Immature natural killer cell (primary cell): ENCODE data around the gene FNDC3B. TPM values are rescaled to one million over a fixed set of nuclear protein-coding genes. Genes with fewer than 3 reads are reported as not detected.

ENCODE experiments used
- DNase-seq, 3 donors: peaks; one replicate each; pipeline ENCODE4 v3.0.0; 2022; ENCODE audit warnings: mixed read lengths in 1 of 3
- H3K27ac Mint-ChIP-seq, 6 donors: one replicate each; pipeline ENCODE4 v1.8.0; 2020; ENCODE audit warnings: mixed read lengths in 6 of 6, mild to moderate bottlenecking in 5 of 6, inconsistent platforms in 4 of 6, moderate library complexity in 3 of 6
- H3K27me3 Mint-ChIP-seq, 3 donors: one replicate each; pipeline ENCODE4 v1.8.0; 2020 to 2021; ENCODE audit warnings: low read depth in 3 of 3, mild to moderate bottlenecking in 3 of 3, mixed read lengths in 3 of 3, moderate library complexity in 3 of 3, inconsistent platforms in 1 of 3
- H3K36me3 Mint-ChIP-seq, 3 donors: one replicate each; pipeline ENCODE4 v1.8.0; 2020; ENCODE audit warnings: mixed read lengths in 3 of 3, inconsistent platforms in 2 of 3, mild to moderate bottlenecking in 2 of 3
- H3K4me1 Mint-ChIP-seq, 2 donors: one replicate each; pipeline ENCODE4 v1.8.0; 2020; ENCODE audit warnings: inconsistent platforms in 2 of 2, mild to moderate bottlenecking in 2 of 2, mixed read lengths in 2 of 2, moderate library complexity in 1 of 2
- H3K4me3 Mint-ChIP-seq, 5 donors: one replicate each; pipeline ENCODE4 v1.8.0; 2020; ENCODE audit warnings: mild to moderate bottlenecking in 5 of 5, mixed read lengths in 5 of 5, inconsistent platforms in 3 of 5, moderate library complexity in 3 of 5
- H3K9me3 Mint-ChIP-seq, 6 donors: one replicate each; pipeline ENCODE4 v1.8.0; 2020; ENCODE audit warnings: mild to moderate bottlenecking in 6 of 6, mixed read lengths in 6 of 6, inconsistent platforms in 4 of 6, moderate library complexity in 3 of 6
- polyA plus RNA-seq, 3 donors: library from polyadenylated mRNA; unstranded; fragments of 300-500 nt; fragmentation: Illumina TruSeq; gene quantifications; one replicate each; pipeline ENCODE4 v1.2.3, GENCODE V29; 2021

The FNDC3B gene
- polyA plus RNA-seq, 3 donors from 2014 or later: 19.7 to 46.1 (median 24.4) TPM

DNA sequence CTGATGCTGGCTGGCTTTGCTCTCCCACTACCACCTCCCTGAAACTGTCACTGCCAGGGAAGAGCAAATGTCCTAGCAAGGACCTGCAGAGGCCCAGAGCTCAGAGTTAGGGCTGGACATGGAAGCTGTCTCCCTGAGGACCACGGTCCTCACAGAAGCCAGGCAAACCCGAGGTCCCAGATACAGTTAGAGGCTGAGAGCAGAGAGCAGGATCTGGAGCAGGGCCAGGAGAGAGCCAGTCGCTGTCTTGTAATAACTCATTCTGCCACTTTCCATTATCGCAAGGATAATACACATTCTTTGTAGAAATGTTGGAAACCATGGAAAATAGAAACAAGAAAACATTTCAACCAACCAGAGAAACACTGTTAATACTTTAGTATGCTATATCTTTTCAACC lies 398.8 kb downstream of the FNDC3B start:
- H3K9me3 Mint-ChIP-seq: peaks cover 0 to 8% (median 3%) of the 10 kb centered on the region in 6 donors
- H3K4me3 Mint-ChIP-seq: no peak overlapping the region
- no peaks in the 10 kb centered on the region for H3K4me1 Mint-ChIP-seq
- peaks cover 3 to 10% (median 6%) of the 10 kb centered on the region in 3 donors for H3K36me3 Mint-ChIP-seq
- H3K27ac Mint-ChIP-seq: no peak overlapping the region
- peaks cover 0 to 26% (median 3%) of the 10 kb centered on the region in 3 donors for H3K27me3 Mint-ChIP-seq
- DNase-seq: no peak

DNA sequence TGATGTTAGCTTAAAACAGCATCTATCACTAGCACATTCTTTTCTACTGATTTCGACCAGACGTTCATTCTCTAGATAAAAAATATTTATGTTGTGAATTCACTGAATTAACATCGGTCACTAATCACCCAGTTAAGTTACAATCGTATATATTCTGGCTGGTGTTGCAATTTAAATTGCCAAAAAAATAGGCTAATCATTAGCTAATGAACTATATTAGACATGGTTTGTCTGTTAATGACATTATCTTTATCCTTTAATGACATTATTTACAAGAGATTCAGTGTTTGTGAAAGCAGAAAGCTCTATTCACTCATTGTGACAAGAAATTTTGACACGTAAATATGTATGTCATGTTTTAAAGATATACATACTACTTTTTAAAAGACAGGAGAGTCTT lies 402.2 kb downstream of the FNDC3B start:
- H3K36me3 Mint-ChIP-seq: peaks cover 0 to 4% (median 3%) of the 10 kb centered on the region in 3 donors
- H3K4me1 Mint-ChIP-seq: peaks cover under 1 to 1% of the 10 kb centered on the region in 2 donors
- H3K4me3 Mint-ChIP-seq: no peak overlapping the region
- peaks cover 2 to 25% (median 8%) of the 10 kb centered on the region in 3 donors for H3K27me3 Mint-ChIP-seq
- H3K27ac Mint-ChIP-seq: no peak overlapping the region
- peaks cover 0 to 6% (median 0%) of the 10 kb centered on the region in 6 donors for H3K9me3 Mint-ChIP-seq
- DNase-seq: no peak

DNA sequence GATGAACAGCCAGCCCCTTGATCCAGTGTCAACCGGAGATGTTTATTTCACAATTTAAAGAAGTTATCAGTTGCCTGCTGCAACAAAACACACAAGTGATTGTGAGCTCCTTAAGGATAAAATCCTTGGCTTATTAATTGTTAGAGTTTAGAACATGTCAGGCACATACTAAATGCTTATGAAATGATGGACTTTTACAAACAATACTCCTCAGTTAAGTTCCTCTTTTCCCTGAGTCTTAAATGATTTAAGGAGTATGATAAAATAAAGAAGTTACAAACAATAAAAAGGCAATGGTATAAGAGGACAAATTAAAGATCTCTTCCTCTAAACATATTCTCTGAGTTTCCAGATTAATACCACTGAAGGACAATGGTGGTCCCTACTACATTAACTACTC lies 403.2 kb downstream of the FNDC3B start:
- H3K4me1 Mint-ChIP-seq: peaks cover 11% of the 10 kb centered on the region in 2 donors
- H3K27ac Mint-ChIP-seq: no peak overlapping the region
- H3K9me3 Mint-ChIP-seq: peaks cover 0 to 6% (median 0%) of the 10 kb centered on the region in 6 donors
- no peak overlapping the region for H3K4me3 Mint-ChIP-seq
- H3K27me3 Mint-ChIP-seq: peaks cover 3 to 32% (median 13%) of the 10 kb centered on the region in 3 donors
- H3K36me3 Mint-ChIP-seq: peaks cover 0 to 7% (median 3%) of the 10 kb centered on the region in 3 donors
- DNase-seq: no peak

DNA sequence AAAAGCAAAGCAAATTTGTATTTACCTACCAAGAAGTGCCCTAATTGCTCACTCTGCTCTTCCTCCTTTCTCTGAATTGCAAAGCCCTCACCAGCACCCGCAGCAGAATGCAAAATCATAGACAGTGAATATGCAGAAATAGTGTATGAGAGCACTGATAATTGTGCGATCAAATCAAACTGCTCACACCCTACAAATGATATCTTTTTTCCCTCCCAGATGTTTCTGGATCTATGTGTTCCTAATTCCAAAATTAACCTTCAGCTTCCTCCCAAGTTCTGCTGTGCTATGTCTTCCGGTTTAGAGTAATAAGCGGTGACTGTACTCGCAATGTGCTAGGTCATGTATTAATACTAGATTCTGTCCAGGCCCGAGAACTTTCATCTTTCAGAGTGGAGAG lies 405.4 kb downstream of the FNDC3B start:
- Mint-ChIP-seq H3K4me3 (peak overlapping the region in 1 of 5 donors; percentile 28), H3K9me3 (peaks cover 0 to 13% (median 0%) of the 10 kb centered on the region in 6 donors), H3K36me3 (peaks cover 0 to 11% (median 0%) of the 10 kb centered on the region in 3 donors), H3K4me1 (peaks cover 31 to 33% of the 10 kb centered on the region in 2 donors), H3K27me3 (peaks cover 22 to 45% (median 25%) of the 10 kb centered on the region in 3 donors), H3K27ac (no peak overlapping the region)
- DNase-seq: no peak

DNA sequence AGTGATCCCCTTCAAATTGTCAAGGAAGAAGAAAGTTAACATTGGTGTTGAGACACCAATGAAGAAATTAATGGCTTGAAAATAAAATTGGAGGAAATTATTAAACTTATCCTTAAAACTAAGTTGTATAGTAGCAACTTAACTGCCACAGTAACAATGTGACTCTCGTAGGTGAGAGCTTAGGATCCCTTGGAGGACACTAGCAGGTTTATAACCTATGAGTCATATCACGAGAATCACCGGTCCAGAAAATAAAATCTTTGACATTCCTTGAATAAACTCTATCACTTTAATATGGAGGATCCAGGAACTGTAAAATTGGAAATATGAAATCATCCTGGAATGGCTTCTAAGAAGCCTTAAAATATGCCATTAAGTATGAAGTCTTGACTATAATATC lies 406.8 kb downstream of the FNDC3B start:
- H3K27ac Mint-ChIP-seq: peak overlapping the region in 1 of 6 donors; percentile 17
- peaks cover 0 to 13% (median 0%) of the 10 kb centered on the region in 6 donors for H3K9me3 Mint-ChIP-seq
- no peak for DNase-seq
- peaks cover 0 to 11% (median 0%) of the 10 kb centered on the region in 3 donors for H3K36me3 Mint-ChIP-seq
- peak overlapping the region in 1 of 5 donors; percentile 33 for H3K4me3 Mint-ChIP-seq
- peaks cover 28 to 46% (median 32%) of the 10 kb centered on the region in 3 donors for H3K27me3 Mint-ChIP-seq
- peaks cover 35 to 36% of the 10 kb centered on the region in 2 donors for H3K4me1 Mint-ChIP-seq

DNA sequence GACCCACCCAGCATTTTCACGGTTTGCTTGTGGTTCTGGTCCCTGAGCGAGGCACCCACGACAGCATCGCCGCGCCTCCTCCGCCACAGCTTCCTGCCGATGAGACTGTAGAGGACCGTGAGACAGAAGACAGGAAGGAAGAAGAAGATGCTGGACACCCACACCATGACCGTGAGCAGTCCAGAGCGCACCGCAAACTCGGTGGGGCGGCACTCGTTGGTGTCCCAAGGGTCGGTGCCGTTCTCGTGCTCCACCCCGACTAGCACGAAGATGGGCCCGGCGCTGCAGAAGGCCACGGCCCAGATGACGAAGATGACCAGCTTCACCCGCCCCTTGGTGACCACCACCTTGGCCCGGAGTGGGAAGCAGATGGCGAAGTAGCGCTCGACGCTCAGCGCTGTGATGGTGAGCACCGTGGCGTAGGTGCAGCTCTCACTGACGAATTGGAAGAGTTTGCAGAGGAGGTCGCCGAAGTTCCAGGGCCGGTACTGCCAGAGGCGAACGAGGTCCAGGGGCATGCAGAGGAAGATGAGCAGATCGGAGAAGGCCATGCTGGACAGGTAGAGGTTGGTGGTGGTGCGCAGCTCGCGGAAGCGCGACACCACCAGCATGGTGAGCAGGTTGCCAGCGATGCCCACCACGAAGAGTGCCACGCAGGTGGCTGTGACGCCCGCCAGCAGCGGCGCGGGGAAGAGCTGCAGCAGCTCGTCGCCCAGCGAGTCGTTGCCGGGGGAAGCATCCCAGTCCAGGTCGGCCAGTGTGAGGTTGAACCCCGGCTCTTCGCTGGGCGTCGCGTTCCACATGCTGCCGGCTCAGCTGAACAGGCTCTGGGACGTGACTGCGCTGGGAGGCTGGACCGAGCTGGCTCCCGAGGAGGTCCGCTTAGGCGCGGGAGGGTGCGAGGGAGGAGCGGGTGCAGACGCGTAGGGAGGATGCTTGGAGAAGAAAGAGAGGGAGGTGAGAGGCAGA lies 408.5 kb downstream of the FNDC3B start, which contains the start of gene GHSR:
GHSR (minus strand) TSS at position 846 of the 969 bp plus-strand sequence; CDS start at position 803, 43 bp downstream.
- peak; percentile 69 to 74 (median 72) for DNase-seq
- peaks cover 0 to 13% (median 0%) of the 10 kb centered on the region in 6 donors for H3K9me3 Mint-ChIP-seq
- peak within 1 kb of the TSS; percentile 31 to 92 (median 84) for H3K27ac Mint-ChIP-seq
- H3K4me3 Mint-ChIP-seq: peak within 1 kb of the TSS; percentile 83 to 90 (median 86)
- peaks cover 0 to 11% (median 0%) of the 10 kb centered on the region in 3 donors for H3K36me3 Mint-ChIP-seq
- peaks cover 35 to 36% of the 10 kb centered on the region in 2 donors for H3K4me1 Mint-ChIP-seq
- peaks cover 29 to 41% (median 34%) of the 10 kb centered on the region in 3 donors for H3K27me3 Mint-ChIP-seq

DNA sequence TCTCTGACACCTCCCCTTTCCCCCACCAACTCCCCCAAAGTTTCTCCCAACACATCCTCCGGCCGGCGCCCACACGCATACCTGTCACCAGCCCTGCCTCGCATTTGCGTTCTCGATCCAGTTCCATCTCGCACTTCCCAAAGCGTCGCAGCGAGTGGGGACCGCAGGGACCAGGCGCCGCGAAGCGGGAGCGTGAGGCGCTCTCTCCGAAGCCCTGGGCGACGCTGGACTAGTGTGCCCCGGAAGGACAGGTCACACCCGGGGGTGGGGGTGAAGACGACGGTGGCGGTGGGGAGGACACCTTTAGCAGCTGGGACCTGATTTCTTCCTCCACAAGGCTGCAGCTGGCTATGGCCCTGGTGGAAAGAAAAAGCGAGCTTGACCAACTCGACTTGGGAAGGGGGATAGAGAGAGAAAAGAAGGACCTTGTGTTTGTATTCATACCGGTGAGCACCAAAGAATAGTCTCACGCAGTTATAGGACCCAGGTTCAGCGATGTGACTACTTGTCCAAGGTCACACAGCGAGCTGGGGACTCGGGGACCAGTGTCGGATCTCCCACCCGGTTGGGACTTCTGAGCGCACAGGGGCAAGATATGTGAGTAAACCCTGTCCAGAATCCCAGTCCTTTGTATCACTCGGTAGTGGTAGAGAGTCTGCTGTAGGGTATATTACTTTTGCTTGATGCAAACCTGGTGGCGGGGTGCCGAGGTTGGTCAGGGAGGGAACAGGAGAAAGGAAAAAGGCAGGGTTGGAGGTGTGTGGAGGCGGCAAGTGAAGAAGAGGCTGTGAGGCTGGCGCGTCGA lies 409.5 kb downstream of the FNDC3B start:
- peaks cover 29 to 43% (median 35%) of the 10 kb centered on the region in 3 donors for H3K27me3 Mint-ChIP-seq
- DNase-seq: peak in 2 of 3 donors; percentile 9 to 10
- peak overlapping the region in 4 of 6 donors; percentile 11 to 92 (median 54) for H3K27ac Mint-ChIP-seq
- peaks cover 35 to 36% of the 10 kb centered on the region in 2 donors for H3K4me1 Mint-ChIP-seq
- peaks cover 0 to 11% (median 0%) of the 10 kb centered on the region in 3 donors for H3K36me3 Mint-ChIP-seq
- H3K9me3 Mint-ChIP-seq: peaks cover 0 to 13% (median 0%) of the 10 kb centered on the region in 6 donors
- H3K4me3 Mint-ChIP-seq: peak overlapping the region; percentile 83 to 90 (median 86)

DNA sequence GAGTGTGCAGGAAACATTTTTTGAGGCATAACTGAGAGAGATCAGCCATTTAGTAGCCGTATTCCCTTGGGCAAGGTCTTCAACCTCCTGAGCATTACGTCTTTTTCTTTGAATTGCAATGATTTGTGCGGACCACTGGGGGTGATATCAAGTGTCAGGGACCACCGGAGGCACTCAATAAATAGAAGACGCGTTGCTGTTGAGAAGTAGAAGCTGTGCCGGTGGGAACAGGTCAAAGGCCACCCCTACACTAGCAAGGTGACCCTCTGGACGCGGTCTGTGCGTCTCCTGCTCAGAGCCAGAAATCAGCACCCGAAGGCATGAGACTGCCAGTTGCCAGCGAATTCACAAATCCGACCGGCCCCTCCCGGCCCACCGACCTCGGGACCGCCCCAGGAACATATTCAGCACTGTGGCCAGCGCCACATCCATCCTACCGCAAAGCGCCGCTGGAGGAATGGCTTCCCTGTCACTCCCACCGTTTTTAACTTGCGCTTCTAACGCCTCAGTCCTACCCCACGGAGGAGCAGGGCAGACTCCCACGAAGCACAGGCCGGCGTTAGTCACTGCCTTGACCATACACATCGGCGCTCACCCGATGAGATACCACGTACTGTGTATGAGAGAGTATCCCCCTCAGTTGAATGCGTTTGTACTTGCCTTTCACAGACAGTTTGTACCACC lies 410.2 kb downstream of the FNDC3B start:
- peak; percentile 10 to 19 (median 14) for DNase-seq
- H3K27me3 Mint-ChIP-seq: peaks cover 29 to 47% (median 37%) of the 10 kb centered on the region in 3 donors

More for the DNA sequence above, 410.2 kb downstream of the FNDC3B start:
- peaks cover 35 to 36% of the 10 kb centered on the region in 2 donors for H3K4me1 Mint-ChIP-seq
- H3K4me3 Mint-ChIP-seq: peak overlapping the region; percentile 67 to 90 (median 85)
- H3K9me3 Mint-ChIP-seq: peaks cover 0 to 13% (median 0%) of the 10 kb centered on the region in 6 donors
- peaks cover 0 to 11% (median 0%) of the 10 kb centered on the region in 3 donors for H3K36me3 Mint-ChIP-seq
- H3K27ac Mint-ChIP-seq: peak overlapping the region in 3 of 6 donors; percentile 11 to 92 (median 51)

Other genes with a start within 250 kb of the FNDC3B start
- 1 to 10 TPM in 2 of 3 donors, not detected in 1; 3.8 to 7.2 TPM for gene PLD1, start 229.1 kb upstream of the FNDC3B start, polyA plus RNA-seq
- not detected for gene TMEM212, start 196.2 kb upstream of the FNDC3B start, polyA plus RNA-seq